ENCODE results near the gene NEDD9.

- TF ChIP-seq EP300 (IDR thresholded peaks at IDR 0.05) = no peak
- no peak for TF ChIP-seq POLR2AphosphoS5 (IDR thresholded peaks at IDR 0.05)
- no peak for TF ChIP-seq CTCF (IDR thresholded peaks at IDR 0.05)
- TF ChIP-seq POLR2A (IDR thresholded peaks at IDR 0.05) = no peak
Observed at GRCh38 chr6:11136809-11137208, 95.7 kb downstream of the NEDD9 start.

Data from upper lobe of left lung (tissue), 4 donors.